ENCODE measurements around the gene COL21A1.
"Not testable (repeated sequence)": the region's sequence is repeated elsewhere in the genome, so short reads cannot be mapped to it uniquely, and the experiment has no call there.

COL21A1 gene

DNA sequence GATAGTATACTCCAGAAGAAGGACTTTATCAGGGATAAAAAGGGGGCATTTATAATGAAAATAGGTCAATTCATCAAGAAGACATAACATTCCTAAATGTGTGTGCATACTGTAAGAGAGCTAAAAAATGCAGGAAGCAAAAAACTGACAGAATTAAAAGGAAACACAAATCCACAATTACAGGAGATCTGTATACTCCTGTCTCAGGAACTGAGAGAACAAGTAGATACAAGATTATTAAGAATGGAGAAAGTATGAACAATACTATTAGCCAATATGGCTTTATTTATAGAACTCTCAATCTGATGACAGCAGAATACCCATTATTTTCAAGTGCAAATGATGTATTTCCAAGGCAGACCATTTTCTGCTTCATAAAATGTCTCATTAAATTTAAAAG, 204.3 kb downstream of the COL21A1 start:
- DNase-seq: no peak

GRCh38 chr6:56041591-56041990, 205.8 kb downstream of the COL21A1 start:
- DNase-seq: no peak

DNA sequence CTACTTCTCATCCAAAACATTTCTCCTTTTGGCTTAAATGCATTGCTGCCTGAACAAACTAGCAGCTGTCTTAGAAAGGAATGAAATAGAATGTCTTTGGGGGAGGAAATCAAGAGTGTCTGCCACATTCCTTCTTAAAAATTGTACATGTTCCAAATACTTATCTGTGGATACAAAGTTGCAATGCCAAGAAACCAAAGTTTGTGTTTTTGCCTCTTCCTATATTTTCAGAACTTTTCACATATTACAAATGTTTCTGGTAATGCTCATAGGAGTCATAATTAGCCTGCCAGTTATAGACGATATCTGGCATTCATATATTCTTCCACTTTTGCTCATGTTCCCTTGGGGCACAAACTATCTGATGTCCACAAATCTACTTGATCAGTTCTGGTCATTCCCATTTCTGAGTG, 206.5 kb downstream of the COL21A1 start:
- DNase-seq: no peak

- DNase-seq: no peak
Observed at GRCh38 chr6:56040223-56040622, 207.2 kb downstream of the COL21A1 start.

- DNase-seq: no peak
Observed at GRCh38 chr6:56038764-56039163, 208.6 kb downstream of the COL21A1 start.

- DNase-seq: no peak
Observed at GRCh38 chr6:56037601-56038000, 209.8 kb downstream of the COL21A1 start.

DNA sequence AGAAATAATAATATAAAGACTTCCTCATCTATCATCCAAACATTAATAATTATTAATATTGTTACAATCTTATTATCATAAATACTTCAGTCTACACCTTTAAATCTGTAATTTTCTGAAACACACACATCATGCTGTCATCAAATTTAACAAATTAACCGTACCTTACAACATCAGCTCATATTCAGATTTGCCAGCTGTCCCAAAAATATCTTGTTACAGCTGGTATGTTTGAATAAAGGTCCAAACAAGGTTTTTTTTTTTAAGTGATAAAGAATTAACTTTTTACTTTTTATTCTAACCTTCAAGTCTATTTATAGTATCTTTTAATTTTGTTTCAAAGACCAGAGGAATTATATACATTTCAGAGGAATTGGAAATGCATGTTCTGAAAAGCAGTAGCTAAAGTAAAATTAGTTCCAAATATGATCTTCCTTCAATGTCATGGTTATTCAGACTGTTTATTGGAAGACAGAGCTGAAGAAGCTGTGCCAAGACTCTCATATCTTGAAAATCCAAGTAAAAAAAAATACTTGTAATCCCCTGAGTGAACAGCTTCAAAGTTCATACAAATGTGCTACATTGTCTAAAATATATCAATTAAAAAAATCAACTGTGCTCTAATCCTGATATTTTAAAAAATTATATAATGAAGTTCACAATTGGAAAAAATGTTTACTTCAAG, 210.3 kb downstream of the COL21A1 start:
- no peak for DNase-seq

- no peak for DNase-seq
Observed at GRCh38 chr6:56033401-56033800, 214.0 kb downstream of the COL21A1 start.

- no peak for DNase-seq
Observed at GRCh38 chr6:56032715-56033260, 214.6 kb downstream of the COL21A1 start.

- DNase-seq: no peak
Observed at GRCh38 chr6:56027865-56028264, 219.5 kb downstream of the COL21A1 start.

- DNase-seq: no peak
Observed at GRCh38 chr6:56026455-56027180, 220.8 kb downstream of the COL21A1 start.

- no peak for DNase-seq
Observed at GRCh38 chr6:56025795-56026194, 221.6 kb downstream of the COL21A1 start.

- no peak for DNase-seq
Observed at GRCh38 chr6:56024931-56025330, 222.4 kb downstream of the COL21A1 start.

DNA sequence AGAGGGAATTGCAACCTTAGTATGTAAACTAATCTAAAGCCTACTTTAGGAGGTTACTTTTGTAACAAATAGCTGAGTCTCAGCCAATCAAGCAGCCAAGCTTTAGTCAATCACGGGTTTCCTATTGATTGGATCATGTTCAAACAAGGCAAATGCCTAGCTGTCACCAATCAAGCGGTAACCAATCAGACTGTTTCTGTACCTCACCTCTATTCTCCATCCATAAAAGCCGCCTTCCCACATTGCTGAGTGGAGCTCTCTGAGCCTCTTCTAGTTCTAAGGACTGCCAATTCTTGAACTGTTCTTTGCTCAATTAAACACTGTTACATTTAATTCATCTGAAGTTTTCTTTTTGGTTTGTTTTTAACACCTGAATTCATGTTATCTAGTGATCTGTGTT, 223.6 kb downstream of the COL21A1 start:
- DNase-seq: no peak

DNA sequence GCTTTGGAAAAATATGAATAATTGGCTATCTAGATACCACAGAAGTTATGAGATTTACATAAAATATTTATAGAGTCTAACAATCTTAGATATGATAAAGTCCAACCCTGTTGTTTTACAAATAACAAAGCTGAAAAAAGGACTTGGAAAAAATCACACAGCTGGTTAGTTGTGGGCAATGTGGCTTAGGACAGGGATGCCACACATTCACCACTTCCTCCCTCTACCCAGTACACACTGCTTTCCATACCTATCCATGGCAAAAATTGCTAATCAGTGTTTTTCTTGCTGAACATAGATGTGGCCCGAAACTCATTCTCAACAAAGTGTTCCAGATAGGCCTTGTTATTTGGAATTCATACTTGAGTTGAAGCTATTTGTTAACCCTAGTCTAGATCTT, 224.7 kb downstream of the COL21A1 start:
- DNase-seq: no peak

DNA sequence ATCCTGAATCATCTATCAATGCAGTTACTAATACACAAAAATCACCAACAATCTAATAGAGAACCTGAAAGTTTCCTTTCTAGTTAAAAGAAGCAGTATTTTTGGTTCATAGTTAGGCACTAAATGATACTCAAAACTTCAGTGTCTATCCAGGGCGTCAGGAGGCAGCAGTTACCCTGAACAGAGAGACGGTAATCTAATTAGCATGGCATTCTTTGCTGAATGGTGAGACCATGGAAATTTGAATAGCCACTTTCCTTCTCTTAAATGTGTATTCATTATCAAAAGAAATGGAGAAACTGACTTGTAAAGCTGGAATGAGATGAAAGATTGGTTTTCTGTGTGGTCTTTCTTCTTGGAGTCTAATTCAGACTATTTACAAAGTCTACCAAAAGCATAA, 225.4 kb downstream of the COL21A1 start:
- no peak for DNase-seq

DNA sequence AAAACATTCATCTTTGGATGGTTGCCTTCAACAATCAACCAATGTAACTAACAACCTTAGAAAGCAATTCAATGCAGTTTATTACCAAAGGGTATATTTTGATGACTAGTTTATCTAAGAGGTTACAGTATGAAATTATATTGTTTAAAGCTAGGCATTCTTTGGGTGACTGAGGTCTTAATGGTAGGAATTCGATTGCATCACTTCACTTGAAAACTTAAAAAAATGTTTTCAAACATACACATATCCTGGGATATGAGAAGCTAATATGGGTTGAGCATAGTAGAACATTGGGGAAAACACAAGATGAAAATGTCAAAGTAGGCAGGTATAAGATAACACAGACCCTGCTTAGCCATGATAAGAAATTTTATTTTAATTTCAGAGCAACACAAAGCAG, 227.4 kb downstream of the COL21A1 start:
- no peak for DNase-seq

DNA sequence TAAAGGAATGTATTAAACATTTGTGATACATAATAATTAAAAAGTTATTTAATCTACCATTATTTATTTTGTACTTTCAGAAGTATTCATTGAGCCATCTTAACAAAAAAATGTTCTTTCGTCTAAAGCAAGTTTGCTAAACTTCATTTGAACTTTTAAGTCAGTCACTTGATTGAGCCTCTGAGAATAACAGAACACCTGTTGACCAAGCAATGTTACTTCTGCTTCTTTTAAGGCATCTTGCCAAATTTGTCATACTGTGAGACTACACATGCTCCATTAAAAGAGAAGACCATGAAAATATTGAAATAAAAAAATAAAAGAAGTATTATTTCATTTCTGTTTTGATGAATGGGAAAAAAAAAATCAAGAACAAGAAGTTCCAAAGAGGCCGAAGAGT, 230.2 kb downstream of the COL21A1 start:
- no peak for DNase-seq

DNA sequence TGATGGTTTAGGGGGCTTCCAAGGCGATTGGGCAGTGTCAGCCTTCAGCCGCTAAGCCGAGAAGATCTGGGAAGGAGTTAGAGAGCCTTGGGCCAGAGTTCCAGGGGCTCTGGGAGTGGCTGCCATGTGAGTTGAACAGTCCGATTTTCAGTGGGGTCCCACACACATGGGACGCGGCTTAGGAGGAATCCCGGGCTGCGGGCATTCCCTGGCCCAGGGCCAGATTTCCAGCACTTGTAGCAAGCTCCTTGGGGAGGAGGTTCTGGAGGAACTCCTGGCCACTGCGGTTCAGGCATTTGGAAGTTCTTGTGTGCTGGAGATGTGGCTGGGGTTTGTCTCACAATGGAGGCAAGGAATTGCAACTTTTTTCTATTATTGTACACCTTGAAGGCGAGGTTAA, 233.3 kb downstream of the COL21A1 start:
- not testable (repeated sequence) for DNase-seq

- DNase-seq: no peak
Observed at GRCh38 chr6:56009636-56010035, 237.7 kb downstream of the COL21A1 start.
